NCI-H446 treated with DMSO at 0.1 percent for 48 hours (cell line): ENCODE data around the gene PPIH.
A peak's percentile ranks its signal among the peaks of the same experiment; 100 is the strongest.
"Not testable (repeated sequence)": the region's sequence is repeated elsewhere in the genome, so short reads cannot be mapped to it uniquely, and the experiment has no call there.

Experiments
- DNase-seq: peaks from one replicate; lab custom pipeline; 2025; lab: John Stamatoyannopoulos, UW

PPIH gene

GRCh38 chr1:42657981-42658876, at the start of gene PPIH:
TSS of gene PPIH (plus strand) at chr1:42658423. CDS start at chr1:42658447, 24 bp downstream.
- DNase-seq = peak; percentile 85

- DNase-seq = no peak
Measured at GRCh38 chr1:42613803-42614131, 44.5 kb upstream of the PPIH start.

- no peak for DNase-seq
Measured at GRCh38 chr1:42618866-42619265, 39.4 kb upstream of the PPIH start.

GRCh38 chr1:42620307-42620706, 37.9 kb upstream of the PPIH start:
- DNase-seq = no peak

GRCh38 chr1:42621180-42621579, 37.0 kb upstream of the PPIH start:
- DNase-seq = not testable (repeated sequence)

- DNase-seq = not testable (repeated sequence)
Measured at GRCh38 chr1:42627205-42627604, 31.0 kb upstream of the PPIH start.

- no peak for DNase-seq
Measured at GRCh38 chr1:42639116-42639515, 19.1 kb upstream of the PPIH start.

- DNase-seq = no peak
Measured at GRCh38 chr1:42646056-42646455, 12.2 kb upstream of the PPIH start.

GRCh38 chr1:42657201-42657600, 1.0 kb upstream of the PPIH start:
- no peak for DNase-seq

- DNase-seq = no peak
Measured at GRCh38 chr1:42658877-42659337, 684 bp downstream of the PPIH start.

GRCh38 chr1:42660907-42661500, 2.8 kb downstream of the PPIH start:
- DNase-seq = no peak

GRCh38 chr1:42669936-42670335, 11.7 kb downstream of the PPIH start:
- DNase-seq = no peak

GRCh38 chr1:42670425-42670824, 12.2 kb downstream of the PPIH start:
- DNase-seq = no peak

- peak; percentile 16 for DNase-seq
Measured at GRCh38 chr1:42674214-42674613, 16.0 kb downstream of the PPIH start.

GRCh38 chr1:42674682-42675081, 16.5 kb downstream of the PPIH start:
- DNase-seq = no peak

GRCh38 chr1:42675467-42675866, 17.2 kb downstream of the PPIH start:
- DNase-seq = no peak

- DNase-seq = no peak
Measured at GRCh38 chr1:42676534-42677087, 18.4 kb downstream of the PPIH start.

- no peak for DNase-seq
Measured at GRCh38 chr1:42679364-42679983, 21.3 kb downstream of the PPIH start.

GRCh38 chr1:42680055-42680454, 21.8 kb downstream of the PPIH start:
- DNase-seq = no peak

GRCh38 chr1:42680921-42681683, 22.9 kb downstream of the PPIH start:
- DNase-seq = no peak

- DNase-seq = peak; percentile 99
Measured at GRCh38 chr1:42681741-42682483, 23.7 kb downstream of the PPIH start, which contains the start of gene YBX1. TSS of gene YBX1 (plus strand) at chr1:42682418. CDS start at chr1:42682566, 148 bp downstream.
